Endothelial cell of hepatic sinusoid (primary cell): Measurements from ENCODE around the gene CWC22.

ENCODE experiments used
- in situ Hi-C: cut with HindIII; loops from 2 replicates; pipeline ENCODE4 v1.10.0; 2017; ENCODE audit warnings: low sequenced_read_pairs

The CWC22 gene

GRCh38 chr2:179909845-179910734 lies 97.0 kb downstream of the CWC22 start:
- in situ Hi-C loops = no loop called here

GRCh38 chr2:179900655-179901054 lies 106.4 kb downstream of the CWC22 start:
- in situ Hi-C loops = no loop called here

- in situ Hi-C loops = no loop called here
Measured at GRCh38 chr2:179899666-179900065, 107.4 kb downstream of the CWC22 start.

GRCh38 chr2:179898873-179899272 lies 108.2 kb downstream of the CWC22 start:
- in situ Hi-C loops = no loop called here
